BE2C (cell line): ENCODE measurements around the gene RFX2.

Source experiments
- DNase-seq: peaks from one replicate; pipeline ENCODE4 v3.0.0-alpha.2; 2020
- H3K27me3 ChIP-seq: fragments of 250-450 bp; sonication (Bioruptor Pico); 2 replicates; pipeline ENCODE4 v1.5.1; 2020; ENCODE audit warnings: mild to moderate bottlenecking
- H3K36me3 ChIP-seq: fragments of 250-450 bp; sonication (Bioruptor Pico); 2 replicates; pipeline ENCODE4 v1.5.1; 2020; ENCODE audit warnings: mild to moderate bottlenecking
- H3K4me1 ChIP-seq: fragments of 250-450 bp; sonication (Bioruptor Pico); 2 replicates; pipeline ENCODE4 v1.5.1; 2020
- H3K4me3 ChIP-seq: 2 replicates; pipeline ENCODE4 v1.5.1; 2011; ENCODE audit warnings: low read depth, low read length
- H3K9me3 ChIP-seq: fragments of 250-450 bp; sonication (Bioruptor Pico); 2 replicates; pipeline ENCODE4 v1.5.1; 2020
- TF ChIP-seq, protein P1 (sequence below): IDR thresholded peaks from 2 replicates; pipeline ENCODE4 v1.5.1; 2012; ENCODE audit warnings: mild to moderate bottlenecking, low read depth, low read length

Gene RFX2

DNA sequence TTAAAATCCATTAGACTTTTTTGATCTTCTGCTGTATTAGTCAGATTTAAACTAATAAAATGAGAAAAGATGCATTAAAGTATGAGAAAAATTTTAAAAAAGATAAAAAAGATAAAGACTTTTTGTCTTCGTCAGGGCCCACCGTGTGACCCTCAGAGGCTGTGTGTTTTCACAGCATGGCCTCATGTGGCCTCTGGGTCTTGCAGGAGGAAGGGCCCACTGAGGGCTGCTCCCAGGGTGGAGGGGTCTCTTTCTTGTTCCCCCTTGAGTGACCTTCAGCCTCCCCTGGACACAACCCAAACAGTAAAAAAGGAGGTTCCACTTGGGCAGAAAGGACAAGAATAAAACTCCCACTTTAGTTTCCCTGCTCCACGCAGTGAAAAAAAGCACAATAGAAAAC lies 75.3 kb downstream of the RFX2 start:
- TF ChIP-seq, protein P1, sequence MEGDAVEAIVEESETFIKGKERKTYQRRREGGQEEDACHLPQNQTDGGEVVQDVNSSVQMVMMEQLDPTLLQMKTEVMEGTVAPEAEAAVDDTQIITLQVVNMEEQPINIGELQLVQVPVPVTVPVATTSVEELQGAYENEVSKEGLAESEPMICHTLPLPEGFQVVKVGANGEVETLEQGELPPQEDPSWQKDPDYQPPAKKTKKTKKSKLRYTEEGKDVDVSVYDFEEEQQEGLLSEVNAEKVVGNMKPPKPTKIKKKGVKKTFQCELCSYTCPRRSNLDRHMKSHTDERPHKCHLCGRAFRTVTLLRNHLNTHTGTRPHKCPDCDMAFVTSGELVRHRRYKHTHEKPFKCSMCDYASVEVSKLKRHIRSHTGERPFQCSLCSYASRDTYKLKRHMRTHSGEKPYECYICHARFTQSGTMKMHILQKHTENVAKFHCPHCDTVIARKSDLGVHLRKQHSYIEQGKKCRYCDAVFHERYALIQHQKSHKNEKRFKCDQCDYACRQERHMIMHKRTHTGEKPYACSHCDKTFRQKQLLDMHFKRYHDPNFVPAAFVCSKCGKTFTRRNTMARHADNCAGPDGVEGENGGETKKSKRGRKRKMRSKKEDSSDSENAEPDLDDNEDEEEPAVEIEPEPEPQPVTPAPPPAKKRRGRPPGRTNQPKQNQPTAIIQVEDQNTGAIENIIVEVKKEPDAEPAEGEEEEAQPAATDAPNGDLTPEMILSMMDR: no peak
- Histone ChIP-seq H3K27me3 (no peaks in the 10 kb centered on the region), H3K4me3 (no peak overlapping the region), H3K9me3 (no peaks in the 10 kb centered on the region), H3K4me1 (no peaks in the 10 kb centered on the region), H3K36me3 (no peaks in the 10 kb centered on the region)
- no peak for DNase-seq

DNA sequence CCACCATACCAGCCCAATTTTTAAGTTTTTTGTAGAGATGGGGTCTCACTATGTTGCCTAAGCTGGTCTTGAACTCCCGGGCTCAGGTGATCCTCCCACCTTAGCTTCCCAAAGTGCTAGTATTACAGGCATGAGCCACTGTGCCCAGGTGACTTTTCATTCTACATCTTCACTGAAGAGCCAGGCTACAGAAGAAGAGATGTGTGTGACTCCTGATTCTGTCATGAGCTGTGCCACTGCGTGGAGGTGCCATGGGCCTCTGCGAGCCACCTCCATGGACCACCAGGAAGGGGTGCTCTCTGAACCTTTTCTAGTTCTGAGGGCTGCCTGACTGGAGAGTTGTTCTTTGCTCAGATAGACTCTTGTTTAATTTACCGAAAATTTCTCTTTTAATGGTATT lies 75.8 kb downstream of the RFX2 start:
- no peaks in the 10 kb centered on the region for H3K4me1 ChIP-seq
- no peaks in the 10 kb centered on the region for H3K27me3 ChIP-seq
- TF ChIP-seq, protein P1: no peak
- no peaks in the 10 kb centered on the region for H3K9me3 ChIP-seq
- DNase-seq: no peak
- H3K36me3 ChIP-seq: no peaks in the 10 kb centered on the region
- no peak overlapping the region for H3K4me3 ChIP-seq

DNA sequence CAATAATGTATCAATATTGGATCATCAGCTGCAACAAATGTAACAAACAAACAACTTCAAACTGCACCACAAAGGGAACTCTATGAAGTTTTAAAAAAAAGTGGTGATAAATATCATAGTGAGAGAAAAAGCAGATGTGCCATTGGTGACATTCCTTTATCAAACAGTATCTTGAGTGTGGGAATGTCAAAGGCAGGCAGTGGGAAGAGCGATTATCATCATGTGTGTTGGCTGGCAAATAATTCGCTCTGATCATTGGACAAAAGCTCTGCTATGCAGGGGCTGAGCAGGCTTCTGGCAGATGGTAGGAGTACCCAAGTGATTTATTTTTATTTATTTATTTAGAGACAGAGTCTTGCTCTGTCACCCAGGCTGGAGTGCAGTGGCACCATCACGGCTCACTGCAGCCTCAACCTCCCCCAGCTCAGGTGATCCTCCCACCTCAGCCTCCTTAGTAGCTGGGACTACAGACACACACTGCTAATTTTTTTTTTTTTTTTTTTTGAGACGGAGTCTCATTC lies 76.5 kb downstream of the RFX2 start:
- Histone ChIP-seq H3K4me1 (no peaks in the 10 kb centered on the region), H3K36me3 (no peaks in the 10 kb centered on the region), H3K9me3 (no peaks in the 10 kb centered on the region), H3K4me3 (no peak overlapping the region), H3K27me3 (no peaks in the 10 kb centered on the region)
- TF ChIP-seq, protein P1: no peak
- no peak for DNase-seq

DNA sequence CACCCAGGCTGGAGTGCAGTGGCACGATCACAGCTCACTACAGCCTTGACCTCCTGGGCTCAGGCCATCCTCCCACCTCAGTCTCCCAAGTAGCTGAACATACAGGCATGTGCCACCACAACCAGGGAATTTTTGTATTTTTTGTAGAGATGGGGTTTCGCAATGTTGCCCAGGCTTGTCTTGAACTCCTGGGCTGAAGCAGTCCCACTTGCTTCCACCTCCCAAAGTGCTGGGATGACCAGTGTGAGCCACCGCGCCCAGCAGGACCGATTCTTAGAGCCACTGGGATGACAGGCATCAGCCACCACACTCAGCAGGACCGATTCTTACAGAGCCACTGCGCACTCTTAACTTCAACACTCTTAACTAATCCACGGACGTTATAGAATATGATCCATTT lies 77.5 kb downstream of the RFX2 start:
- no peak for DNase-seq
- H3K4me1 ChIP-seq: no peaks in the 10 kb centered on the region
- H3K27me3 ChIP-seq: no peaks in the 10 kb centered on the region
- no peak overlapping the region for H3K4me3 ChIP-seq
- no peaks in the 10 kb centered on the region for H3K9me3 ChIP-seq
- TF ChIP-seq, protein P1: no peak
- H3K36me3 ChIP-seq: no peaks in the 10 kb centered on the region

DNA sequence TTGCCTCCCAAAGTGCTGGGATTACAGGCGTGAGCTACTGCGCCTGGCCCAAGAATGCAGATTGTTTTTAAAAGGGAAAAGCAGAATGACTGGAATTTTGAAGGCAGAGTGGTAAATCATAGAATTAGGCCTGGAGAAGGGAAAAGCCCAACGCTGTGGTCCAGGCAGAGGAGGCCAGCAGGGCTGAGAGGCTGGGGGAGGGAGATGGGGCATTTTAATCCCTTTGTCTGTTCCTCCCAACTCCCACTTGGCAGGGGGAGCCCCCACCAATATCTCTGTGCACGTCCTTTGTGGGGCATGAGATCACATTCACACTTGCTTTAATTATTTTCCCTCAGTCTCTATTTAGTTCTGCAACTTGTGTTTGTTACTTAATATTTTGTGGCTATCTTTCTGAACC lies 77.9 kb downstream of the RFX2 start:
- Histone ChIP-seq H3K9me3 (no peaks in the 10 kb centered on the region), H3K36me3 (no peaks in the 10 kb centered on the region), H3K27me3 (no peaks in the 10 kb centered on the region), H3K4me3 (no peak overlapping the region), H3K4me1 (no peaks in the 10 kb centered on the region)
- TF ChIP-seq, protein P1: no peak
- DNase-seq: no peak

DNA sequence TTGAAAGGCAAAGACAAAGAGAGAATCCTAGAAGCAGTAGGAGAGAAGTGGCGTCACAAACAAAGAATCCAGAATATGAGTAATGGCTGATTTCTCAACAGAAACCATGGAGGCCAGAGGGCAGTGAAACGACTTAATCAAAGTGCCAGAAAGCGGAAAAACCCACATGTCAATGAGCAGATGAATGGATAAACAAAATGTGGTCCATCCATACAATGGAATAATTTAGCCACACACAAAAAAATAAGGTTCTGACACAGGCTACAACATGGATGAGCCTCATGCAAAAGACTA lies 80.1 kb downstream of the RFX2 start:
- H3K4me3 ChIP-seq: no peak overlapping the region
- DNase-seq: no peak
- no peaks in the 10 kb centered on the region for H3K4me1 ChIP-seq
- no peaks in the 10 kb centered on the region for H3K27me3 ChIP-seq
- H3K9me3 ChIP-seq: no peaks in the 10 kb centered on the region
- TF ChIP-seq, protein P1: no peak
- no peaks in the 10 kb centered on the region for H3K36me3 ChIP-seq
